HG02885 (cell line): ENCODE results near the gene PURA.
A peak's percentile ranks its signal among the peaks of the same experiment; 100 is the strongest.

ENCODE experiments used
- ATAC-seq: cut with Tn5 transposase; IDR thresholded peaks from one replicate; pipeline ENCODE4 v1.9.1; 2021; ENCODE audit warnings: mild to moderate bottlenecking; ENCODE audit not compliant: unreplicated experiment, poor library complexity

The PURA gene

GRCh38 chr5:140109018-140109758 is 4.7 kb upstream of the PURA start:
- no peak for ATAC-seq

GRCh38 chr5:140109759-140110645 is 3.9 kb upstream of the PURA start:
- no peak for ATAC-seq

DNA sequence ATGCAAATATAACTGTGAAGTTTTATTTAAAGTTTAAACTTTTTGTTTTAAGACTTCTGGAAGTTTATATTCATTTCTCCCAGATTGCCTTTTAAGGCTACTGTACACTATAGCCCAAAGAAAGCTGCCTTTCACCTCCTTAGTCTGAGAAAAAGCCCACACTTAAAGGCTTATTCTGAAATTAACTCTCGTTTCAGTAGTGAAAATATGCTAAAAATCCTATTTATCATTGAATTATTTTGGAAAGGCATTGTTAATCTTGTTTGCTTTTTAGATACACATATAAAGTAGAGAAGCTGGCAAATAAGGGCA is 3.3 kb upstream of the PURA start:
- ATAC-seq = no peak

- no peak for ATAC-seq
Measured at GRCh38 chr5:140111011-140111858, 2.7 kb upstream of the PURA start.

DNA sequence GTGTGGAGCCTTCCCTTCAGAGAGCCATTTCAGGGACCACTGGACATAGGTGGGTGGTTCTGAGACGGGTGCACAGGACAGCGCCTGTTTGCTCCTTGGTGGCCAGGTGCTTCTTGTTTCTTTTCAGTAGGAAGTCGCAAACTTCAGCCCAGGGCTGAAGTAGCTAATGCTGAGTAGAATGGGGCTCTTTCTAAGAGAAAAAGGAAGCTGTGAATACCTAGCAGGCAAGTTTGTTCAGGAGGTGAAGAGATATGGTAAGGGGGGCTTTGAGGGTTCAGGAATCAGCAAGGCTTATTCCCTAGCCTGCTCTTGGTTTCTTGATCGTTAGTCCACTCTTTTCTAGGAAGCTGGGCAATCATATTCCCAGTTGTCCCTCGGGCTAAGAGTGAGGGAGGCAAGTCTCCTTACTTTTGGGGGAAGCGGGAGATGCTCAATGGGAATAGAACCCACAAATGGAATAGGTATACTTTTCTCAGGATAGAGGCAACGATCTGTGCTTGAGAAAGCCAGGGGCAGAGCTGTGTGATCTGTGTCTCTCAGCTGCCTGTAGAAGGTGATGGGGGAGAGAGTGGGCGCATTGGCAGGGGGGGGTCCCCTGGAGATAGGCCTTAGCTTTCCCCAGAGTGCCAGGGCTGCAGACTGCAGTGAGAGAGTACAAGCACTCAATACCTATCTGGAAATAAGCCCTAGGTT is 1.9 kb upstream of the PURA start:
- no peak for ATAC-seq

DNA sequence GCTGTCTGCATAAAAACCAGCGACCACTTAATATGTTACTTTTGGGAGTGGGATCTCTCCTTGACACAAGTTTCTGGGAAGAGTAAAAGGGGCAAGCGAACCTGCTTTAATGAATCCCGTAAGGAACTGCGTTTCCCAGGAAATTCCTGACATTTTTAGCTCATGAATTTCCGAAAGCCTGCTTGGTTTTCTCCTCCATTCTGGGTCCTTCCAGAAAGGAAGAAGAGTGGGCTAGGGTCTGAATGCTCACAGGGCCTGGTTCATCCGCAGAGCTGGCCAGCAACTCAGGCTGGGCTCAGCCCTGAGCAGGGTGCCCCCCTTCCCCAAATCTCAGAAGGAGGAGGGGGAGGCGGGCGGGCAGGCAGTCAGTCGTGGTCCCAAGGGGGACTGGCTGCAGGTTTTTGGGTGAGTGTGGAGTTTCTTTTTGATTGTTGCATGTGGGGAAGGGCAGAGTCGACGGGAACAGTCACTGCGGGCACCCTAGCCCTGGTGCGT is 1.2 kb upstream of the PURA start:
- no peak for ATAC-seq

DNA sequence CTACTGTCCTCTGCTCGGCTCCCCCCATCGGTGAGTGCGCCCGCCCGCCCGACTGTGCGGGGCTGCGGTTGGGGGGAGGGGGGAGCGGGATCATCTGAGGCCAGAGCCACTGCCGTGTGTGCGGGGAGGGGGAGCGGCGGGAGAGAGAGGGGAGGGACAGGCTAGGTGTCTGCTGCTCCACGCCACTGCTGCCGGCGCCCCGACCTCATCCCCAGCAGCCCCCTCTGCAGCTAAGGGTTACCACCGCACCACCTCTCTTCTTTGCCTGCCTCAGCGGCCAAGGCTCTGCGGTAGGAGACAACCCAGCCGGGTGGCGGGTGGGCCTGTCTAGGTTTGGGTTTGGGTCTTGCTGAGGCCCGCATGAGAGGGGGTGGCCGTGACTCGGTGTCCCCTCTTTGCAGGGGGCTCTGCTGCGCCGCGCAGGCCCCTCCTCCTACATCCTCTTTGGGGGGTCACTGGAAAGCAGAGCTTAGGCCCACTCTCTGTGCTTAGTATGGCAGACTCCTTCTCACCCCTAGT is 670 bp upstream of the PURA start:
- ATAC-seq = no peak

DNA sequence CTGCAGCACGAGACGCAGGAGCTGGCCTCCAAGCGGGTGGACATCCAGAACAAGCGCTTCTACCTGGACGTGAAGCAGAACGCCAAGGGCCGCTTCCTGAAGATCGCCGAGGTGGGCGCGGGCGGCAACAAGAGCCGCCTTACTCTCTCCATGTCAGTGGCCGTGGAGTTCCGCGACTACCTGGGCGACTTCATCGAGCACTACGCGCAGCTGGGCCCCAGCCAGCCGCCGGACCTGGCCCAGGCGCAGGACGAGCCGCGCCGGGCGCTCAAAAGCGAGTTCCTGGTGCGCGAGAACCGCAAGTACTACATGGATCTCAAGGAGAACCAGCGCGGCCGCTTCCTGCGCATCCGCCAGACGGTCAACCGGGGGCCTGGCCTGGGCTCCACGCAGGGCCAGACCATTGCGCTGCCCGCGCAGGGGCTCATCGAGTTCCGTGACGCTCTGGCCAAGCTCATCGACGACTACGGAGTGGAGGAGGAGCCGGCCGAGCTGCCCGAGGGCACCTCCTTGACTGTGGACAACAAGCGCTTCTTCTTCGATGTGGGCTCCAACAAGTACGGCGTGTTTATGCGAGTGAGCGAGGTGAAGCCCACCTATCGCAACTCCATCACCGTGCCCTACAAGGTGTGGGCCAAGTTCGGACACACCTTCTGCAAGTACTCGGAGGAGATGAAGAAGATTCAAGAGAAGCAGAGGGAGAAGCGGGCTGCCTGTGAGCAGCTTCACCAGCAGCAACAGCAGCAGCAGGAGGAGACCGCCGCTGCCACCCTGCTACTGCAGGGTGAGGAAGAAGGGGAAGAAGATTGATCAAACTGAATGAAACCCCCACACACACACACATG is 654 bp downstream of the PURA start:
- ATAC-seq = peak; percentile 31

DNA sequence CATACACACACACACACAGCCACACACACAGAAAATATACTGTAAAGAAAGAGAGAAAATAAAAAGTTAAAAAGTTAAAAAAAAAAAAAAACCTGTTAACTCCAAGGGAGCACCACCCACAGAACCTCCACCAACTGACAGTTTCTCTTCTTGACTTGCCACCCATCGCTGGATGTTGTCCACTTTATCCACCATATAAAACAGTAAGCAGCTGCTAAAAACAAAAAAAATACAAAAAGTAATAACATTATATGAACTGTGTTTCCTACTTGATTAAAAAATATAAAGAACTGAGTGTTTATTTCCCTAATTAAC is 1.2 kb downstream of the PURA start:
- no peak for ATAC-seq

DNA sequence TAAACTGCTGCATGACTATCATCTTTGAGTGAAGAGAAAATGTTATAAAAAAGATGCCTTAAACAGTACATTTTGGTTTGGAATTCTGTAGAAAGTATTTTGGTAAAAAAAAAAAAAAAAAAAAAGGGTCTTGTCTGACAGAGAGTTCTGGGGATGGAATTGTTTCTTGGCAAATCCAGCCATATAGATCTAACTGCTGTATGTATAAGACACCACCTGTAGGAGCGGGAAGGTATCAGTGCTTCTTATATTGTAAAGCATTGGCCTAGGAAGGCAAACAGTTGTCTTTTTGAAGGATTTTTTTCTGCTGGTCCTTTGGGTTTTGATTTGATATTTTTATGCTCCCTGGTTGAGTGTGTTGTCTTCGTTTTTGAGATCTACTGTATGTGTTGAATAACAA is 2.8 kb downstream of the PURA start:
- no peak for ATAC-seq

DNA sequence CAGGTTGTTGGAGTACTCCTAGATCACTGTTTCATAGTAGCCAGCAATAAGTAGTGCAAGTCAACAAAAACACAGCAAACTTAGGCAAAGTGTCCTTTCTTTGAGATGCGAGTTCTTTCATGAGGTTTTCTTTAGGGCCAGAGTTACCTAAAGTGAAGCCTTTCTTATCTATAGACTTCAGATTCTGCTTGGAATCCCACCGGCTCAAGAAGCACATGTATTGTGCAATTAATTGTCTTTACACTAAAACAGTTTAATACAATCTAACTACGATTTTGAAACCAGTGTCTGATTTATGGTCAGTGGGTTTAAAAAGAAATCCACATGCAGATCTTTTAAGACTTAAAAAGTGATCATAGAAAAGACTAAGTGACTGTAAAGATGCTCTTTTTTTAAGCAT is 3.6 kb downstream of the PURA start:
- no peak for ATAC-seq

DNA sequence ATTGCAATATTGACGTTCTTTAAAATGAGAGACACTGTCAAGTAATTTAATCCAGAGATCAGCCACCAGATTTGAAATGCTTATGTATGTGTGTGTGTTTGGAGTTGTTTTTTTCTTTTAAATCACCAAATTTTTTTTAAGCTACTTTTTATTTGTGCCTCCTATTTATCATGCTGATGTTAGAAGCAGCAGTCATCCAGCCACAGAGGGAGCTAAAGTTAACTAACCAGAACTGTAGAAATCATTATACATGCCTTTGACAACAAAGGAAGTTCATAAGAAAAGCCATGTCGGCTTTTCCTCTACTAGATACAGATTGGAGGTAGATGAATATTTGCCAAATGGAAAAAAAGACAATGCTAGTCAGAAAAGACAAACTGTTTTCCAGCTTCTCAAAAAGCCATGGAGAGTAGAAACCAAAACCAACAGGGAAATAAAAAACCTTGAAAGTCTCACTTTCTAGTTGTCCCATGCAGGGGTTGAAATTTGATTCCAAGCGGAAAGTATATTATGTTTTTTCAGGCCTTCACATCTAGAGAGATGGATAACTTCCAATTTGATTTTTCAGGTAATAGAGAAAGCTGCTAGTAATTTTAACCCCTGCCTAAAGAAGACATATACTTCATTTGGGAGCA is 4.5 kb downstream of the PURA start:
- ATAC-seq = no peak

DNA sequence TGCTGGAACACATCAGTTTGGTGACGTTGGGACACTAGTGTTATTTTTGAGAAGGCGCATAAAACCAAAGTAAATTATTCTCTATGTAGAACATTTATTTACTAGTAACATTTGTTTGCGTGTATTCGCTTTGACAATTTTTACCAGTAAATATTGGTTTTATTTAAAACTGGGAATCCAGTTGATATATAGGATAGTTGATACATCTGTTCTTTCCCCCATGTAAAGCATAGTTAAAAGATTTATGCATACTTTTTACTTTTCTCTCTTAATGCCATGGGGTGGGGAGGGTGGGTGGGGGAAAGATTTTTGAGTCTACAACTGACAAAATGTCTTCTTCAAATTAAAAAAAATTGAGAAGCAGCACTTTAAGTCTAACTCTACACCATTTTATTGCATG is 11.7 kb downstream of the PURA start, which contains the start of gene IGIP:
TSS of gene IGIP (plus strand) at position 301 of the 400 bp plus-strand sequence. CDS start 2,540 bp downstream, outside the sequence.
- ATAC-seq = no peak

DNA sequence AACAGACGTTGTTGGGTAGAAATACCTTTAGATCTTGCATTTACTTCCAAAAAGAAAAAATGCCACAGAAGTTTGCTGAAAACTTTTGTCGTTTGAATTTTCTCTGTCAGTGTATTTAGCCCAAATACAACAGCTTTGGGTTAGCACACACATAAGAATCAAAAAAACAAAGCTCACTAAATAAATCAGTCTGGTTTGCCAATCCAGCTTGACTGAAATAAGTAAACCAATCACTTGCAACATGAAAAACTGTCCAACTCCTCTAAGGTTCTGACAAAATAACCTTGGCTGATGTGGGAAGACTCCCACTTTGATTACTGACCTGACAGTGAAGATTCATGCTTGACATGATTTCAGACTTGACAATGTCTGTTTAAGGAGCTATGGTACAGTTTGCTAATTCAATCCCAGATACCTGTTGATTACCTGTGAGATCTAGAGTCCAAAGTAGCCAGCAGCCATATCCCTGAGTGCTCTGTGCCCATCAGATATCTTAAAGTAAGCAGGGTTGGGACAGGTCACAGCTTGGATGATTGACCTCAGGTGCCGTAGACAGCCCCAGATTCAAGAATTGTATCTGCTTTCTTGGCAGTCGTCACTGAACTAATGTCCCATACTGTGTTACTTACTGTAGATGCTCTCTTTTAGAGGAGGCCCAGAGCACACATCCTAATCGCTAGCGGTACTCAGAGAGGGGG is 12.6 kb downstream of the PURA start:
- ATAC-seq = no peak

GRCh38 chr5:140128376-140128775 is 14.5 kb downstream of the PURA start:
- no peak for ATAC-seq

DNA sequence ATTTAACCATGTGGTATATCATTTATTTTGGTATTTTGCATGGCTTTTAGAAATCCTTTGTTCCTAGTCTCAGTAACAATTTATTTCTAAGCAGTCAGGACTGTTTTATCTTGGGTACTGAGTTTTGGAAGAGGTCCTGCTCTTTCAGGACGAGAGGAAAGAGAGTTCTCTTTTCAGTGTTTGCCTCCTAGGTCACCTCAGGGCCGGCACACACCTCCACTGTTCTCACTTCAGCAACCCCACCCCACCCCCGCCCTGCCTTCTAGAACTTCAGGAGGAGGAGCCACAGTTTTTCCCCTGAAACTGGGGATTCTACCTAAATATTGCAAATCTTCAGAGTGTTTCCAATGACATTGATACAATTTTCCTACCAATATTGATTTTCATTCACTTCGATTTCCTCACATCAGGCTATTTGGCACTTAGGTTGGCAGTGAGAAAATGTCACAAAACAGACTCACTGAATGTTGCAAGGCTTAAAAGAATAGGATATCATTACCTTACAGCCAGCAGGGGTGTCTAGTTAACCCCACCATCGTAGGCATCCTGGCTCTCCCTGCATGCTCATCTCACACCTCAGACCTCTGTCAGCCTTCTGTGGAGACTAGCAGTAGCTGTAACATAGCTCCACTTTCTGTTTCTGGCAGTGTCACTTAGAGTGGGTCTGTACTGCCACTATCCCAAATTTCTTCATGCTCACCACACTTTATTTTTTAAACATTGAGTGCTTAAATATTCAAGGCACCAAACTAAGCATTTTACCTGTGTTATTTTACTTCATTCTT is 17.2 kb downstream of the PURA start:
- no peak for ATAC-seq

DNA sequence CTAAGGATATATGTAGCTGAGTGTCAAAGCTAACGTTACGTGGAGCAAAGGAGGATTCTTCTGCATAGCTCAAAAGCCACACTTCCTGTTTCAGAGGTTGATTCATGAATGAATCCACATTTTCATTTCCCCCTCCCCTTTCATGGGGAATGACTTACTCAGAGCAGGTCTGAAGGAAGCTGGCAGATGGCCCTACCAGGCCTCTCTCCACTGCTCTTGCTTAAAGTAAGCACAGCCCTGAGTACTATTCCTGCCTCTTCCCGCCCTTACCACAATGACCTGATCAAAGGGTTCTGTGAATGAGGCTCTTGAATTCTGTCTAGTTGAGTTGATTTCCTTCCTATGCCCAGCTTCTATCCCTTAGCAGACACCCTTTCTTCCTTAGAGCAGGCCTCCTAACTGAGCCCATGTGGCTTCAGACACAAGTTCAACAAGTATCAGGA is 18.1 kb downstream of the PURA start:
- ATAC-seq = no peak
